Peyer's patch (tissue), 4 donors: ENCODE data around the gene ETV6. TPM values are rescaled to one million over a fixed set of nuclear protein-coding genes. Genes with fewer than 3 reads are reported as not detected.

Source experiments
- DNase-seq, 3 donors: peaks; one replicate each; pipeline ENCODE4 v3.0.0-alpha.2; 2017 to 2019
- H3K27ac ChIP-seq, 4 donors: fragments of 200-600 bp; sonication (generic); one replicate each; pipeline ENCODE4 v1.5.1; 2016 to 2019
- H3K27me3 ChIP-seq, 2 donors: fragments of 200-600 bp; sonication (generic); one replicate each; pipeline ENCODE4 v1.5.1; 2019
- H3K36me3 ChIP-seq, 3 donors: fragments of 200-600 bp; sonication (generic); one replicate each; pipeline ENCODE4 v1.5.1; 2016 to 2019
- H3K4me1 ChIP-seq, 4 donors: fragments of 200-600 bp; sonication (generic); one replicate each; pipeline ENCODE4 v1.5.1; 2016 to 2019
- H3K4me3 ChIP-seq, 4 donors: fragments of 200-600 bp; sonication (generic); 1 replicate in 3 of 4; 2 replicates in 1 of 4; pipeline ENCODE4 v1.5.1; 2016 to 2019; ENCODE audit warnings: mild to moderate bottlenecking in 1 of 4
- H3K9me3 ChIP-seq, 4 donors: fragments of 200-600 bp; sonication (generic); one replicate each; pipeline ENCODE4 v1.5.1; 2016 to 2019; ENCODE audit warnings: mild to moderate bottlenecking in 1 of 4
- POLR2A ChIP-seq, 2 donors: fragments of 450-650 bp; IDR thresholded peaks; one replicate each; pipeline ENCODE4 v1.5.1; 2017; ENCODE audit warnings: antibody characterized with exemption in 2 of 2, mild to moderate bottlenecking in 2 of 2, moderate library complexity in 2 of 2
- total RNA-seq, 4 donors: library from RNA; depleted of rRNA; stranded (reverse); fragments of >200 nt; gene quantifications; one replicate each; pipeline ENCODE4 v1.1.0, GENCODE V29; 2016
- TF ChIP-seq, protein P1 (sequence below), 6 experiments: fragments of 450-650 bp in 4 of 6; fragments of 200-600 bp in 2 of 6; sonication (generic) in 1 of 6; IDR thresholded peaks; one replicate each; pipeline ENCODE4 v1.5.1; 2017 to 2019; ENCODE audit warnings: antibody characterized with exemption in 6 of 6, mild to moderate bottlenecking in 3 of 6, moderate library complexity in 1 of 6

Gene ETV6
- total RNA-seq, 4 donors from 2014 or later: 35.4 to 49.5 (median 42.2) TPM

DNA sequence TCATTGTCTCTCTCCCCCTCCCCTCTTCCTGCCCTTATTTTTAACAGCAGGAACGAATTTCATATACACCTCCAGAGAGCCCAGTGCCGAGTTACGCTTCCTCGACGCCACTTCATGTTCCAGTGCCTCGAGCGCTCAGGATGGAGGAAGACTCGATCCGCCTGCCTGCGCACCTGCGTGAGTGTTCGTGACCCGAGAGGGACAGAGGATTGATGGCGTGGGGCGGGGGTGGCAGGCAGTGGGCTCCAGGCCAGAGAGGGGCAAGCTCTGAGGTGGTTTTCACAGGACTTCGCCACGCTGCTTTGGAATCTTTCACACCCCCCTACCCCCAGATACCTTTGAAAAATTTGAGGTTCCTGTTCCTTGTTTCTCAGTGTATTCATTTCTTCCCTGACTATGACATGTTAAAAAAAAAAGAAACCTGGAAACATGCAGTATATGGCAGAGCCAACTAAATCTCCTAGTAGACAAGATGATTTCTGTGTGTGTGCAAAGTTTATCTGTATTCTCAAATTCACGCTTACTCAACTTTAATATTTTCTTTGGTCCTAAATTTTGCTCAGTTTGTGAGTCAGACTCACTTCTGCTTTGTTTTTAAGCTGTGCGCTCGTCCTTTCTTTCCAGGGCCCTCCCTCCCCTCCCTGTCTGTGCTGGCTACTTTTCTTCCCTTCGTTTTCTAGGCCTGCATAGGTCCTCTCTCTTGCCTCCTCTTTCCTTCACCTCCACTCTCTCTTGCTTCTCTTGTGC is 103.1 kb downstream of the ETV6 start:
- Histone ChIP-seq H3K4me3 (no peak overlapping the region), H3K4me1 (peaks cover 0 to 37% (median 4%) of the 10 kb centered on the region in 4 donors), H3K36me3 (peaks cover 0 to 12% (median 0%) of the 10 kb centered on the region in 3 donors), H3K9me3 (no peaks in the 10 kb centered on the region), H3K27me3 (no peaks in the 10 kb centered on the region), H3K27ac (peak overlapping the region; percentile 9 to 84 (median 32))
- no peak for DNase-seq
- TF ChIP-seq POLR2A (IDR thresholded peaks at IDR 0.05): no peak
- TF ChIP-seq, protein P1, sequence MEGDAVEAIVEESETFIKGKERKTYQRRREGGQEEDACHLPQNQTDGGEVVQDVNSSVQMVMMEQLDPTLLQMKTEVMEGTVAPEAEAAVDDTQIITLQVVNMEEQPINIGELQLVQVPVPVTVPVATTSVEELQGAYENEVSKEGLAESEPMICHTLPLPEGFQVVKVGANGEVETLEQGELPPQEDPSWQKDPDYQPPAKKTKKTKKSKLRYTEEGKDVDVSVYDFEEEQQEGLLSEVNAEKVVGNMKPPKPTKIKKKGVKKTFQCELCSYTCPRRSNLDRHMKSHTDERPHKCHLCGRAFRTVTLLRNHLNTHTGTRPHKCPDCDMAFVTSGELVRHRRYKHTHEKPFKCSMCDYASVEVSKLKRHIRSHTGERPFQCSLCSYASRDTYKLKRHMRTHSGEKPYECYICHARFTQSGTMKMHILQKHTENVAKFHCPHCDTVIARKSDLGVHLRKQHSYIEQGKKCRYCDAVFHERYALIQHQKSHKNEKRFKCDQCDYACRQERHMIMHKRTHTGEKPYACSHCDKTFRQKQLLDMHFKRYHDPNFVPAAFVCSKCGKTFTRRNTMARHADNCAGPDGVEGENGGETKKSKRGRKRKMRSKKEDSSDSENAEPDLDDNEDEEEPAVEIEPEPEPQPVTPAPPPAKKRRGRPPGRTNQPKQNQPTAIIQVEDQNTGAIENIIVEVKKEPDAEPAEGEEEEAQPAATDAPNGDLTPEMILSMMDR (IDR thresholded peaks at IDR 0.05): no peak

DNA sequence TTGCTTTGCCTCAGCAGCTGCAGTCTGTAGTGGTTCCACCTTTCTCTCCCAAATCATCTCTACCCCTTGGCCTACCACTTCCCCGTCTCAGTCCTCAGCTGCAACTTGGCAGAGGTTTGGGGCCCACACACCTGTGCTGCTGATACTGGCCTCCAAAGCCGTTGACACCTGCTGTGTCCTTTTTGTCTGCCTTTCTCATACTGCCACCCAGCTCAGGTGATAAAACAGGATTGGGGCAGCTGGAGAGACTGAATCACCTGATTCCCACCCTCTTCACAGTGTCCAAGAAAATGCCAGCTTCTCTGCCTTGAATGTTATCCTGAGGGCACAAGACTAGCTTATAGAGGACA is 103.7 kb downstream of the ETV6 start:
- H3K4me1 ChIP-seq: peaks cover 0 to 42% (median 6%) of the 10 kb centered on the region in 4 donors
- H3K27ac ChIP-seq: peak overlapping the region; percentile 9 to 84 (median 32)

DNA sequence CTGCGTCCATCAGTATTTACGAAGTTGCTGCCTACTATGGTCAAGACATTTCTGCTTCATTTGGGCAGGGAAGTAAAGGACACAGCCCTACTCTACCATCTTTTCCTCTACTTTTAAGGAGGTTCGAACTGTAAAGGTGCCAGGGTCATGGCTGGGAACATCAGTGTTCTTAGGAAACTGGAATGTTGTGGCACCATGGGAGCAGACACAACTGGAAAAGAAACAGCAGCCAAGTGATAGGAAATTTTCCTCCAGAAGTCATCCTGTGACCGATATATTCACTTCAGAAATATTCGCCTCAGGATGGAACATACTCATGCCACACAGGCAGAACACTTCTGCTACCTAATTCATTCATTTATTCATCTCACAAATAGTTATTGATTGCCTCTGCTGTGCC is 104.4 kb downstream of the ETV6 start:
- TF ChIP-seq, protein P1 (IDR thresholded peaks at IDR 0.05): no peak
- TF ChIP-seq POLR2A (IDR thresholded peaks at IDR 0.05): no peak
- H3K27me3 ChIP-seq: no peaks in the 10 kb centered on the region
- no peak overlapping the region for H3K4me3 ChIP-seq
- peak overlapping the region; percentile 9 to 84 (median 32) for H3K27ac ChIP-seq
- no peak for DNase-seq
- no peaks in the 10 kb centered on the region for H3K9me3 ChIP-seq
- H3K36me3 ChIP-seq: peaks cover 0 to 12% (median 0%) of the 10 kb centered on the region in 3 donors
- H3K4me1 ChIP-seq: peaks cover 0 to 49% (median 10%) of the 10 kb centered on the region in 4 donors

More for the DNA sequence above, 103.7 kb downstream of the ETV6 start:
- no peaks in the 10 kb centered on the region for H3K9me3 ChIP-seq
- H3K36me3 ChIP-seq: peaks cover 0 to 12% (median 0%) of the 10 kb centered on the region in 3 donors
- no peak overlapping the region for H3K4me3 ChIP-seq
- peak in 2 of 3 donors; percentile 63 to 73 for DNase-seq
- no peaks in the 10 kb centered on the region for H3K27me3 ChIP-seq
- TF ChIP-seq POLR2A (IDR thresholded peaks at IDR 0.05): no peak
- TF ChIP-seq, protein P1 (IDR thresholded peaks at IDR 0.05): no peak

DNA sequence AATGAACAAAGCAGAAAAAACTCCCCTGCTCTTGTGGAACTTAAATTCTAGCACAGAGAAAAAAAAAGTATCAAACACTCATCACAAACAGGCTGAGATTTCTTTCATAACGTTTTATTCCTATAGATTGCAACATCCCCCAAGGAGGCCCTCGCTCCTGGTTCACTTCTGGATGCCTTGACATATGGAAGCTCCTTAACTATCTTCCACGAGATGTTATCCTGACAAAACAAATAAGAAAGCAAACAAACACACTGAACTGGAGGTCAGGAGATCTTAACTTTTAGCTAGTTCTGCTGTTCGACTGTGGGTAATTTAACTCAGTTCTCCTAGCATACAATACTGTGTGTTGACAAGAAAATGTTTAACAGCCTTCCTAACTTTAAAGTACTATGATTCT is 104.8 kb downstream of the ETV6 start:
- H3K4me3 ChIP-seq: no peak overlapping the region
- TF ChIP-seq POLR2A (IDR thresholded peaks at IDR 0.05): no peak
- H3K4me1 ChIP-seq: peaks cover 0 to 49% (median 10%) of the 10 kb centered on the region in 4 donors
- no peaks in the 10 kb centered on the region for H3K9me3 ChIP-seq
- peak overlapping the region in 2 of 4 donors; percentile 20 to 84 for H3K27ac ChIP-seq
- DNase-seq: no peak
- H3K36me3 ChIP-seq: peaks cover 0 to 12% (median 0%) of the 10 kb centered on the region in 3 donors
- no peaks in the 10 kb centered on the region for H3K27me3 ChIP-seq

DNA sequence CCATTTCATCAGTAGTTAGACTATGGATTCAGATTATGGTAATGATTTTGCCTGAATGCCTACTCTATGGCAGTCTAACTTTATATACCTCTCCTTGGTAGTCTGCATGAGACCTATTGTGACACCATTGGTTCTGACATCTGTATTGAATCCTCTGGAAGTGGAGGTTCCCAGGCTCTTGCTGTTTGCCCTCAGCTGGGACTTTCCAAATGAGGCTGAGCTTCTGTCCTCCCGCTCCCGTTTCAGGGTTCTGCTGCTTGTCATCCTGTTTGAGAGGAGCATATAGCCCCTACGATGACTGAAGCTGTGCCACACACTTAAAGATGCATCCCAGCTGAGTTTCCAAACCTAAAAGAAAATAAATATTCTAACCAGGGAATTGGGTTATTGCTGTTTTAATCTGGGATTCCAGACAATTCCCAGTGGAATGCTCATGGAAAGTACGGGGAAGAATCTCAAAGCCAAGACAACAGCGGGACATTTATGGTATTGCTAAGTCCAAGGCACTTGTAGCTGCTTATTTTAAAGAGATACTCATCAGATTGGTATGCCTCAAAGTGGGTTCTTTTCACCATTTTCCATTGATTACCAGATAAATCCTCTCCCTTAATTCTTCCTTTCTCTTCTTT is 105.9 kb downstream of the ETV6 start:
- no peak for DNase-seq
- Histone ChIP-seq H3K9me3 (no peaks in the 10 kb centered on the region), H3K36me3 (peaks cover 0 to 12% (median 0%) of the 10 kb centered on the region in 3 donors), H3K27ac (peak overlapping the region in 3 of 4 donors; percentile 37 to 84 (median 67)), H3K4me3 (no peak overlapping the region), H3K4me1 (peaks cover 0 to 49% (median 6%) of the 10 kb centered on the region in 4 donors), H3K27me3 (no peaks in the 10 kb centered on the region)
- TF ChIP-seq, protein P1 (IDR thresholded peaks at IDR 0.05): no peak
- no peak for TF ChIP-seq POLR2A (IDR thresholded peaks at IDR 0.05)

DNA sequence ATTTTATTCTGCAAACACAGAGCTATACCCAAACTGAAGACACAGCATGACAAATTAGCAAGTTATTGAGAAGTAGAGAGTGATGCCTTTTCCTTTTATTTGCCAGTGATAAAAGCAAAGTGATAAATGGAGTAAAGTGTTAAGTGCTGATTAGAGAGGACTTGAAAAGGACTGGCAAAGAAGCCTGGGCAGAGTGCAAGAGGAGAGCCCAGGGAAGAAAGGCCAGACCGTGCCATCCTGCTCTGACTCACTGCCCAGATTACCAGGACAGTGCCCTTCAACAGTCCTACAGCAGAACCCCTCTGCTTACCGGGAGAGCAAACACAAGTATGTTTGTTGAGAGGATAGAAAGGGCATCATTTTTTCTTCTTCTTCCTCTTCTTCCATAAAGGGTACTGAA is 106.5 kb downstream of the ETV6 start:
- DNase-seq: peak in 2 of 3 donors; percentile 64 to 74
- Histone ChIP-seq H3K36me3 (peaks cover 0 to 12% (median 0%) of the 10 kb centered on the region in 3 donors), H3K27me3 (no peaks in the 10 kb centered on the region), H3K4me3 (no peak overlapping the region), H3K9me3 (no peaks in the 10 kb centered on the region), H3K27ac (peak overlapping the region; percentile 37 to 84 (median 53)), H3K4me1 (peaks cover 0 to 49% (median 6%) of the 10 kb centered on the region in 4 donors)
- no peak for TF ChIP-seq POLR2A (IDR thresholded peaks at IDR 0.05)
- TF ChIP-seq, protein P1 (IDR thresholded peaks at IDR 0.05): no peak
